PC-3 (cell line): ENCODE results near the gene SPIB. TPM values are rescaled to one million over a fixed set of nuclear protein-coding genes. Genes with fewer than 3 reads are reported as not detected.

Experiments used
- ATAC-seq: fragments of 200-7000 bp; cut with Tn5 transposase; 2 replicates; pipeline ENCODE4 v1.9.1; 2020; ENCODE audit warnings: mild to moderate bottlenecking, moderate library complexity
- BruUV-seq: library from RNA; stranded (reverse); fragments of 400-500 nt; replicated peaks from 2 replicates; lab custom pipeline; 2021; lab: Mats Ljungman, UMichigan
- CTCF ChIA-PET: fragments of 300-600 bp; sonication (Branson Sonifier 250); formaldehyde crosslinking; loops from one replicate; lab custom pipeline; 2022; ENCODE audit warnings: antibody characterized with exemption; lab: Charles Lee
- POLR2A ChIA-PET: fragments of 300-600 bp; sonication (Branson Sonifier 250); formaldehyde crosslinking; loops from one replicate; lab custom pipeline; 2022; ENCODE audit warnings: antibody characterized with exemption; ENCODE audit not compliant: unreplicated experiment; lab: Charles Lee
- DNase-seq: peaks from one replicate; pipeline ENCODE4 v3.0.0-alpha.2; 2015
- H2AFZ ChIP-seq: fragments of 300-600 bp; sonication (generic); 2 replicates; pipeline ENCODE4 v1.6.0; 2016; ENCODE audit warnings: antibody characterized with exemption, low read length
- H3F3A ChIP-seq: fragments of 300-600 bp; sonication (generic); one replicate; pipeline ENCODE4 v1.6.0; 2017; ENCODE audit warnings: antibody characterized with exemption, low read length, control low read depth, mild to moderate bottlenecking; ENCODE audit not compliant: unreplicated experiment
- H3K27ac ChIP-seq: fragments of 300-600 bp; sonication (generic); 2 replicates; pipeline ENCODE4 v1.5.1; 2016; ENCODE audit warnings: mild to moderate bottlenecking, low read length
- H3K27me3 ChIP-seq: fragments of 300-600 bp; sonication (generic); 2 replicates; pipeline ENCODE4 v1.6.1; 2016; ENCODE audit warnings: low read length, mixed read lengths
- H3K36me3 ChIP-seq: fragments of 300-600 bp; sonication (generic); 2 replicates; pipeline ENCODE4 v1.6.1; 2016; ENCODE audit warnings: low read depth, mixed run types, low read length, mixed read lengths
- H3K4me1 ChIP-seq: fragments of 300-600 bp; sonication (generic); 2 replicates; pipeline ENCODE4 v1.5.1; 2016; ENCODE audit warnings: low read length; ENCODE audit not compliant: insufficient read depth
- H3K4me2 ChIP-seq: fragments of 300-600 bp; sonication (generic); 2 replicates; pipeline ENCODE4 v1.6.0; 2016; ENCODE audit warnings: low read length
- H3K4me3 ChIP-seq: fragments of 300-600 bp; sonication (generic); 2 replicates; pipeline ENCODE4 v1.5.1; 2016; ENCODE audit warnings: mild to moderate bottlenecking, low read length, mixed read lengths
- H3K79me2 ChIP-seq: fragments of 300-600 bp; sonication (generic); 2 replicates; pipeline ENCODE4 v1.6.1; 2017; ENCODE audit warnings: low read length, mixed read lengths
- H3K9ac ChIP-seq: fragments of 300-600 bp; sonication (generic); 2 replicates; pipeline ENCODE4 v1.6.0; 2016; ENCODE audit warnings: mild to moderate bottlenecking, low read length
- H3K9me2 ChIP-seq: fragments of 300-600 bp; sonication (generic); replicated peaks from 2 replicates; pipeline ENCODE4 v1.6.1; 2016; ENCODE audit warnings: mixed run types, low read length, mixed read lengths
- H3K9me3 ChIP-seq: fragments of 300-600 bp; sonication (generic); 2 replicates; pipeline ENCODE4 v1.6.1; 2016; ENCODE audit warnings: low read length, mixed read lengths
- H4K20me1 ChIP-seq: fragments of 300-600 bp; sonication (generic); 2 replicates; pipeline ENCODE4 v1.6.1; 2016; ENCODE audit warnings: low read length, mixed read lengths
- CTCF ChIP-seq: fragments of 300-600 bp; sonication (generic); conservative IDR thresholded peaks from 2 replicates; pipeline ENCODE4 v1.5.1; 2017; ENCODE audit warnings: antibody characterized with exemption, low read depth, mild to moderate bottlenecking, low read length
- EZH2 ChIP-seq: fragments of 300-600 bp; sonication (generic); IDR thresholded peaks from one replicate; pipeline ENCODE4 v1.6.1; 2017; ENCODE audit warnings: antibody characterized with exemption, mild to moderate bottlenecking, low read length; ENCODE audit not compliant: unreplicated experiment
- EZH2phosphoT487 ChIP-seq: fragments of 300-600 bp; sonication (generic); IDR thresholded peaks from 2 replicates; pipeline ENCODE4 v1.6.1; 2018; ENCODE audit warnings: mild to moderate bottlenecking, antibody characterized with exemption, low read length, borderline replicate concordance
- intact Hi-C: fragments of 100-400 bp; cut with micrococcal nuclease; formaldehyde crosslinking; loops from 2 replicates; pipeline ENCODE4 v1.9.0; 2023
- total RNA-seq: library from RNA; depleted of rRNA; stranded (reverse); fragments of >200 nt; gene quantifications from 2 replicates; pipeline ENCODE4 v1.2.3, GENCODE V29; 2014

The SPIB gene
- total RNA-seq, 1 experiment from 2014 or later: not detected

- intact Hi-C loops: no loop called here
- DNase-seq (no peak), ATAC-seq (no peak)
- Histone ChIP-seq H3K4me1 (no peaks in the 10 kb centered on the region), H3K79me2 (no peaks in the 10 kb centered on the region), H3K27ac (no peak overlapping the region), H3K4me2 (no peak overlapping the region), H3K4me3 (no peak overlapping the region), H3K9ac (no peak overlapping the region), H2AFZ (no peak overlapping the region), H3K36me3 (no peaks in the 10 kb centered on the region), H4K20me1 (no peaks in the 10 kb centered on the region), H3K9me3 (no peaks in the 10 kb centered on the region), H3K9me2 (no peaks in the 10 kb centered on the region), H3F3A (no peaks in the 10 kb centered on the region), H3K27me3 (no peaks in the 10 kb centered on the region)
- ChIA-PET POLR2A (no interaction called here), CTCF (no interaction called here)
- BruUV-seq: no TSS peak
- TF ChIP-seq CTCF (no peak), EZH2phosphoT487 (no peak), EZH2 (no peak)
Measured at GRCh38 chr19:50425581-50425980, 6.8 kb downstream of the SPIB start.

GRCh38 chr19:50427318-50427925 is 8.7 kb downstream of the SPIB start:
- no peak for ATAC-seq
- H3K27ac ChIP-seq: no peak overlapping the region
- H3K4me2 ChIP-seq: no peak overlapping the region
- H3K9ac ChIP-seq: no peak overlapping the region
- no peaks in the 10 kb centered on the region for H3F3A ChIP-seq
- no peaks in the 10 kb centered on the region for H3K9me2 ChIP-seq
- no TSS peak for BruUV-seq
- H3K9me3 ChIP-seq: no peaks in the 10 kb centered on the region
- ChIA-PET POLR2A (no interaction called here), CTCF (no interaction called here)
- DNase-seq: no peak
- H2AFZ ChIP-seq: no peak overlapping the region
- H3K36me3 ChIP-seq: no peaks in the 10 kb centered on the region
- H3K4me3 ChIP-seq: no peak overlapping the region
- TF ChIP-seq EZH2 (no peak), EZH2phosphoT487 (no peak), CTCF (no peak)
- no peaks in the 10 kb centered on the region for H3K79me2 ChIP-seq
- H4K20me1 ChIP-seq: no peaks in the 10 kb centered on the region
- no peaks in the 10 kb centered on the region for H3K4me1 ChIP-seq
- H3K27me3 ChIP-seq: no peaks in the 10 kb centered on the region
- intact Hi-C loops: no loop called here

DNA sequence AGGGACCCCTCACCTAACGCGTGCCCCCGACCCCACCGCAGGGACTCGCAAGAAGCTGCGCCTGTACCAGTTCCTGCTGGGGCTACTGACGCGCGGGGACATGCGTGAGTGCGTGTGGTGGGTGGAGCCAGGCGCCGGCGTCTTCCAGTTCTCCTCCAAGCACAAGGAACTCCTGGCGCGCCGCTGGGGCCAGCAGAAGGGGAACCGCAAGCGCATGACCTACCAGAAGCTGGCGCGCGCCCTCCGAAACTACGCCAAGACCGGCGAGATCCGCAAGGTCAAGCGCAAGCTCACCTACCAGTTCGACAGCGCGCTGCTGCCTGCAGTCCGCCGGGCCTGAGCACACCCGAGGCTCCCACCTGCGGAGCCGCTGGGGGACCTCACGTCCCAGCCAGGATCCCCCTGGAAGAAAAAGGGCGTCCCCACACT is 9.3 kb downstream of the SPIB start:
- ATAC-seq (no peak), DNase-seq (no peak)
- no peak overlapping the region for H3K4me3 ChIP-seq
- H3K9ac ChIP-seq: no peak overlapping the region
- CTCF ChIA-PET: interaction anchor here (0.6 kb wide), 1 partner anchor 1495 kb away, joined by 3 read pairs; no protein-coding TSS in a partner anchor
- BruUV-seq: no TSS peak
- no peak overlapping the region for H3K27ac ChIP-seq
- H3K4me1 ChIP-seq: no peaks in the 10 kb centered on the region
- H3K4me2 ChIP-seq: no peak overlapping the region
- H2AFZ ChIP-seq: no peak overlapping the region
- intact Hi-C loops: no loop called here
- no peaks in the 10 kb centered on the region for H3K36me3 ChIP-seq
- no peaks in the 10 kb centered on the region for H3F3A ChIP-seq
- H3K79me2 ChIP-seq: no peaks in the 10 kb centered on the region
- no peaks in the 10 kb centered on the region for H3K9me2 ChIP-seq
- TF ChIP-seq CTCF: no peak
- TF ChIP-seq EZH2phosphoT487: no peak
- no peak for TF ChIP-seq EZH2
- H3K9me3 ChIP-seq: no peaks in the 10 kb centered on the region
- H3K27me3 ChIP-seq: no peaks in the 10 kb centered on the region
- H4K20me1 ChIP-seq: no peaks in the 10 kb centered on the region
- POLR2A ChIA-PET: no interaction called here
